GM23338 (cell line): ENCODE results near the gene SH2D6.

Experiments
- EZH2 ChIP-seq: fragments of 200-600 bp; sonication (generic); IDR thresholded peaks from one replicate; pipeline ENCODE4 v1.8.0; 2017; ENCODE audit warnings: antibody characterized with exemption, mild to moderate bottlenecking, low read depth; ENCODE audit not compliant: unreplicated experiment
- EZH2phosphoT487 ChIP-seq: fragments of 200-600 bp; sonication (generic); IDR thresholded peaks from one replicate; pipeline ENCODE4 v1.8.1; 2018; ENCODE audit warnings: antibody characterized with exemption; ENCODE audit not compliant: unreplicated experiment
- POLR2AphosphoS5 ChIP-seq: IDR thresholded peaks from 2 replicates; pipeline ENCODE4 v1.6.1; 2016; ENCODE audit warnings: antibody characterized with exemption, low read depth
- TF ChIP-seq, protein P1 (sequence below), 2 experiments: fragments of 200-600 bp in 1 of 2; sonication (generic) in 1 of 2; conservative IDR thresholded peaks; 2 replicates each; pipeline versions ENCODE4 v1.5.1 to v1.6.1; 2016 to 2017; ENCODE audit warnings: antibody characterized with exemption in 2 of 2, low read depth in 2 of 2, mild to moderate bottlenecking in 2 of 2, moderate library complexity in 1 of 2

DNA sequence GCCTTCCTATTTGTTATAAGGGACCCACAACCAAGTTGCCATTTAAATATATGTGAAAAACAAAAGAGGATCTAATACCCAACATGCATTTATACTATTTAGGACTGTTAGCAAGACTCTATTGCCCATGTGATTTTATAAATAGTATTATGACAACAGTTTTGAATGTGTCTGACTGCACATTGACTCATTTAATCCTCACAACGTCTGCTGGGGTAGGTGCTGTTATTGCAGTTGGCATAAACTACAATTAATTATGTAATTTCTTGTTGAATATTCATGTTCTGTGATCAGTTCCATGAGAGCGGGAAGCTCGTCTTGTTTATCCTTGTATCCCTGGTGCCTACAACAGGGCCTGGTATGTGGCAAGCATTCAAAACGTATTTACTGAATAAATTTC is 53.7 kb downstream of the SH2D6 start:
- no peak for TF ChIP-seq EZH2phosphoT487
- no peak for TF ChIP-seq EZH2
- TF ChIP-seq, protein P1, sequence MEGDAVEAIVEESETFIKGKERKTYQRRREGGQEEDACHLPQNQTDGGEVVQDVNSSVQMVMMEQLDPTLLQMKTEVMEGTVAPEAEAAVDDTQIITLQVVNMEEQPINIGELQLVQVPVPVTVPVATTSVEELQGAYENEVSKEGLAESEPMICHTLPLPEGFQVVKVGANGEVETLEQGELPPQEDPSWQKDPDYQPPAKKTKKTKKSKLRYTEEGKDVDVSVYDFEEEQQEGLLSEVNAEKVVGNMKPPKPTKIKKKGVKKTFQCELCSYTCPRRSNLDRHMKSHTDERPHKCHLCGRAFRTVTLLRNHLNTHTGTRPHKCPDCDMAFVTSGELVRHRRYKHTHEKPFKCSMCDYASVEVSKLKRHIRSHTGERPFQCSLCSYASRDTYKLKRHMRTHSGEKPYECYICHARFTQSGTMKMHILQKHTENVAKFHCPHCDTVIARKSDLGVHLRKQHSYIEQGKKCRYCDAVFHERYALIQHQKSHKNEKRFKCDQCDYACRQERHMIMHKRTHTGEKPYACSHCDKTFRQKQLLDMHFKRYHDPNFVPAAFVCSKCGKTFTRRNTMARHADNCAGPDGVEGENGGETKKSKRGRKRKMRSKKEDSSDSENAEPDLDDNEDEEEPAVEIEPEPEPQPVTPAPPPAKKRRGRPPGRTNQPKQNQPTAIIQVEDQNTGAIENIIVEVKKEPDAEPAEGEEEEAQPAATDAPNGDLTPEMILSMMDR (conservative IDR thresholded peaks at IDR 0.05; ENCODE audit: low read depth in 2 of 2), result no peak
- no peak for TF ChIP-seq POLR2AphosphoS5
